ENCODE data around the gene MLLT3.
A peak's percentile ranks its signal among the peaks of the same experiment; 100 is the strongest.

The MLLT3 gene

DNA sequence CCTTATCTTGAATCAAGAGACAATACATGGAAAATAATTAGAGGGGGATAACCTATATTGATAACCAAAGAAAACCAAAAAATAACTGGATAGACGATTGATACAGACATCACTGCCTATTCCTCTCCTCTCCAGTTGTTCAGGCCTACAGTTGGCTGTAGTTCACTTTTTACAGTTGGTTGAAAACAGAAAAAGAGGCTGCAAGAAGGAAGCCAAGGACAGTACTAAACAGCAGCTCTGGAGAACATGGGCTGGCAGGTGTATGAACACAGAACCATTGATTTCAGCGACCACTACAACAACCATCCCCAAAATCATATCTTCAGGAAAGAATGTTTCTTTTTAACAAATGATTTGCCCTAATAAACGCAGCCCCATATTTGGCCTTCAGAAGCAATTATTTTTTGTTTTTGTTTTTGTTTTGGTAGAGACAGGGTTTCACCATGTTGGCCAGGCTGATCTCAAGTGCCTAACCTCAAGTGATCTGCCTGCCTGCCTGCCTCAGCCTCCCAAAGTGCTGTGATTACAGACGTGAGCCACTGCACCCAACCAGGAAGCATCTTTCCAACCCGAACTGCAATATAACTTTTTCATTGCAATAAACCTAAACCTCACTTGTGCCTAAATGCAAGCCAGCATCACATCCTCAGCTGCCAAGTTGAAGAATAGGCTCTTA is 64.3 kb downstream of the MLLT3 start:
- TF ChIP-seq SIN3A (IDR thresholded peaks at IDR 0.05; ENCODE audit: borderline replicate concordance, insufficient read depth, low read length) (no peak), TAF1 (IDR thresholded peaks at IDR 0.05; ENCODE audit: borderline replicate concordance, insufficient read depth, low read length) (no peak), POLR2AphosphoS5 (IDR thresholded peaks at IDR 0.05; ENCODE audit: low read depth, low read length) (no peak), FOXP2 (optimal IDR thresholded peaks at IDR 0.05; ENCODE audit: borderline replicate concordance, extremely low read depth, extremely low read length, insufficient read depth) (no peak), REST (IDR thresholded peaks at IDR 0.05; ENCODE audit: insufficient read depth in 1 of 2, low read depth in 2 of 2, low read length in 2 of 2) (no peak)

DNA sequence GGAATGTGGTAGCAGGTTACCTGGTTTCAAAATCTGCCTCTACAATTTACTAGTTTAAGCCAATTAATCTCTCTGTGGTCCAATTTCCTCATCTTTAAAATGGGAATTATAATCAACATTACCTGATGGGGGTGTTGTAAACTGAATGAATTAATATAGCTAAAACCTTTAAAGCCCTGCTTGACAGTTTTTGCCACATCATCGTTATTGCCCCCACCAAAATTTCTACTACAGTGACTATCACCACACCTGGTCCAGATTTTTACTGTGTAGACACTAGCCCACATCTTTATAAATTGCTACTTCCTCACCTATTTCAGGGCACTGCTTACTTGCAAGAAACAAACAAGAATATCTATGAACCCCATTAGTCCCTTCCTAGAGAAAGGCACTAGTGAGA is 65.0 kb downstream of the MLLT3 start:
- TF ChIP-seq TAF1 (IDR thresholded peaks at IDR 0.05; ENCODE audit: borderline replicate concordance, insufficient read depth, low read length), result no peak
- no peak for TF ChIP-seq SIN3A (IDR thresholded peaks at IDR 0.05; ENCODE audit: borderline replicate concordance, insufficient read depth, low read length)
- TF ChIP-seq REST (IDR thresholded peaks at IDR 0.05; ENCODE audit: insufficient read depth in 1 of 2, low read depth in 2 of 2, low read length in 2 of 2), result no peak
- TF ChIP-seq FOXP2 (optimal IDR thresholded peaks at IDR 0.05; ENCODE audit: borderline replicate concordance, extremely low read depth, extremely low read length, insufficient read depth), result no peak
- no peak for TF ChIP-seq POLR2AphosphoS5 (IDR thresholded peaks at IDR 0.05; ENCODE audit: low read depth, low read length)

- TF ChIP-seq TAF1 (IDR thresholded peaks at IDR 0.05; ENCODE audit: borderline replicate concordance, insufficient read depth, low read length), result 0 out of 2 replicates have a peak, but pooled peaks have one; percentile 21
- no peak for TF ChIP-seq POLR2AphosphoS5 (IDR thresholded peaks at IDR 0.05; ENCODE audit: low read depth, low read length)
- 0 out of 2 replicates have a peak, but pooled peaks have one; percentile 5 for TF ChIP-seq SIN3A (IDR thresholded peaks at IDR 0.05; ENCODE audit: borderline replicate concordance, insufficient read depth, low read length)
- no peak for TF ChIP-seq REST (IDR thresholded peaks at IDR 0.05; ENCODE audit: insufficient read depth in 1 of 2, low read depth in 2 of 2, low read length in 2 of 2)
- TF ChIP-seq FOXP2 (optimal IDR thresholded peaks at IDR 0.05; ENCODE audit: borderline replicate concordance, extremely low read depth, extremely low read length, insufficient read depth), result no peak
Observed at GRCh38 chr9:20553558-20554149, 68.6 kb downstream of the MLLT3 start.

GRCh38 chr9:20552874-20553557 is 69.3 kb downstream of the MLLT3 start:
- no peak for TF ChIP-seq REST (IDR thresholded peaks at IDR 0.05; ENCODE audit: insufficient read depth in 1 of 2, low read depth in 2 of 2, low read length in 2 of 2)
- TF ChIP-seq SIN3A (IDR thresholded peaks at IDR 0.05; ENCODE audit: borderline replicate concordance, insufficient read depth, low read length), result 0 out of 2 replicates have a peak, but pooled peaks have one; percentile 48

Data from PFSK-1 (cell line).